WTC11 (cell line): Measurements from ENCODE around the gene RCOR3. TPM values are rescaled to one million over a fixed set of nuclear protein-coding genes. Genes with fewer than 3 reads are reported as not detected.
A peak's percentile ranks its signal among the peaks of the same experiment; 100 is the strongest.
"Not testable (repeated sequence)": the region's sequence is repeated elsewhere in the genome, so short reads cannot be mapped to it uniquely, and the experiment has no call there.

Experiments
- ATAC-seq: fragments of 200-7000 bp; cut with Tn5 transposase; 2 replicates; pipeline ENCODE4 v1.10.0; 2021; ENCODE audit warnings: mild to moderate bottlenecking, moderate library complexity
- CTCF ChIA-PET: fragments of 300-600 bp; sonication (Branson Sonifier 250); formaldehyde crosslinking; loops from one replicate; lab custom pipeline; 2021; ENCODE audit warnings: antibody characterized with exemption; lab: Charles Lee
- POLR2A ChIA-PET: fragments of 350-600 bp; sonication (Branson Sonifier 250); formaldehyde crosslinking; loops from one replicate; lab custom pipeline; 2021; ENCODE audit warnings: antibody characterized with exemption; lab: Charles Lee
- DNase-seq: peaks from one replicate; pipeline ENCODE4 v3.0.0; 2021; ENCODE audit warnings: low spot score
- H3K27ac Mint-ChIP-seq: 2 replicates; pipeline ENCODE4 v1.8.0; 2021; ENCODE audit warnings: mixed read lengths
- H3K27me3 Mint-ChIP-seq: 2 replicates; pipeline ENCODE4 v1.8.0; 2021; ENCODE audit warnings: low read depth, mild to moderate bottlenecking, moderate library complexity, mixed read lengths
- H3K36me3 Mint-ChIP-seq: 2 replicates; pipeline ENCODE4 v1.8.0; 2021; ENCODE audit warnings: mixed read lengths
- H3K4me1 Mint-ChIP-seq: 2 replicates; pipeline ENCODE4 v1.8.0; 2022; ENCODE audit warnings: mixed read lengths
- H3K4me3 Mint-ChIP-seq: 2 replicates; pipeline ENCODE4 v1.8.0; 2021; ENCODE audit warnings: mild to moderate bottlenecking, moderate library complexity, mixed read lengths
- H3K9me3 Mint-ChIP-seq: 2 replicates; pipeline ENCODE4 v1.8.0; 2021; ENCODE audit warnings: mixed read lengths
- ATF3 ChIP-seq: sonication (generic); formaldehyde crosslinking; conservative IDR thresholded peaks from 2 replicates; pipeline ENCODE4 v1.8.1; 2022; ENCODE audit warnings: mild to moderate bottlenecking, missing genetic modification reagents
- ATF6 ChIP-seq: sonication (generic); formaldehyde crosslinking; IDR thresholded peaks from 2 replicates; pipeline ENCODE4 v1.8.1; 2023; ENCODE audit warnings: mild to moderate bottlenecking, missing genetic modification reagents
- FOXJ3 ChIP-seq: sonication (generic); formaldehyde crosslinking; IDR thresholded peaks from 2 replicates; pipeline ENCODE4 v1.9.0; 2021; ENCODE audit warnings: missing genetic modification reagents, mild to moderate bottlenecking, borderline replicate concordance
- IRF2 ChIP-seq: sonication (generic); formaldehyde crosslinking; IDR thresholded peaks from 2 replicates; pipeline ENCODE4 v1.8.0; 2022; ENCODE audit warnings: low read depth, missing genetic modification reagents, borderline replicate concordance
- NFYB ChIP-seq: sonication (generic); formaldehyde crosslinking; conservative IDR thresholded peaks from 2 replicates; pipeline ENCODE4 v1.8.0; 2022; ENCODE audit warnings: low read depth, missing genetic modification reagents
- SOX15 ChIP-seq: fragments of 250-450 bp; sonication (Bioruptor Pico); IDR thresholded peaks from 2 replicates; pipeline ENCODE4 v1.9.0; 2021; ENCODE audit warnings: mild to moderate bottlenecking
- ZNF425 ChIP-seq: fragments of 250-450 bp; sonication (Bioruptor Pico); conservative IDR thresholded peaks from 2 replicates; pipeline ENCODE4 v1.9.0; 2021; ENCODE audit warnings: mild to moderate bottlenecking
- total RNA-seq: library from RNA; stranded (reverse); gene quantifications from 3 replicates; pipeline ENCODE4 v1.2.3, GENCODE V29; 2021

The RCOR3 gene
- total RNA-seq, 1 experiment from 2014 or later = 35.9 TPM

- no peak for TF ChIP-seq ATF6
Observed at GRCh38 chr1:211217392-211217791, 41.8 kb upstream of the RCOR3 start (continued).

- H3K27ac Mint-ChIP-seq, POLR2A ChIA-PET, H3K4me3 Mint-ChIP-seq, H3K36me3 Mint-ChIP-seq, DNase-seq, ATAC-seq, H3K27me3 Mint-ChIP-seq, CTCF ChIA-PET: not testable (repeated sequence)
- peaks cover 14% of the 10 kb centered on the region for H3K9me3 Mint-ChIP-seq
- H3K4me1 Mint-ChIP-seq = peaks cover 18% of the 10 kb centered on the region
Observed at GRCh38 chr1:211222469-211223234, 36.5 kb upstream of the RCOR3 start.

- CTCF ChIA-PET, POLR2A ChIA-PET, H3K4me1 Mint-ChIP-seq, H3K27me3 Mint-ChIP-seq, ATAC-seq, H3K36me3 Mint-ChIP-seq, H3K4me3 Mint-ChIP-seq, DNase-seq, H3K27ac Mint-ChIP-seq: not testable (repeated sequence)
- H3K9me3 Mint-ChIP-seq = peaks cover 16% of the 10 kb centered on the region
- TF ChIP-seq NFYB = 0 out of 2 replicates have a peak, but pooled peaks have one; percentile 26
Observed at GRCh38 chr1:211228573-211229364, 30.4 kb upstream of the RCOR3 start.

- H3K27me3 Mint-ChIP-seq = no peaks in the 10 kb centered on the region
- H3K4me3 Mint-ChIP-seq = no peak overlapping the region
- TF ChIP-seq ATF3 (no peak), FOXJ3 (CRISPR knock-in tag) (no peak)
- DNase-seq (no peak), ATAC-seq (no peak)
- H3K36me3 Mint-ChIP-seq = no peaks in the 10 kb centered on the region
- ChIA-PET CTCF (no interaction called here), POLR2A (no interaction called here)
- no peak overlapping the region for H3K27ac Mint-ChIP-seq
- no peaks in the 10 kb centered on the region; the same call in 1 of the 2 replicates for H3K4me1 Mint-ChIP-seq
- H3K9me3 Mint-ChIP-seq = peaks cover 16% of the 10 kb centered on the region
Observed at GRCh38 chr1:211229365-211229759, 29.8 kb upstream of the RCOR3 start.

GRCh38 chr1:211231873-211232272, 27.3 kb upstream of the RCOR3 start:
- H3K9me3 Mint-ChIP-seq = peaks cover 16% of the 10 kb centered on the region
- TF ChIP-seq ZNF425 (CRISPR knock-in tag) = no peak
- no peak for TF ChIP-seq SOX15 (CRISPR knock-in tag)
- TF ChIP-seq IRF2 (CRISPR knock-in tag) = no peak
- TF ChIP-seq, all 79 proteins: peak for 0
- no peak for ATAC-seq
- no peak overlapping the region for H3K27ac Mint-ChIP-seq
- POLR2A ChIA-PET = no interaction called here
- H3K4me3 Mint-ChIP-seq = no peak overlapping the region
- no peak for DNase-seq
- H3K36me3 Mint-ChIP-seq = no peaks in the 10 kb centered on the region
- H3K4me1 Mint-ChIP-seq = no peaks in the 10 kb centered on the region
- no peaks in the 10 kb centered on the region for H3K27me3 Mint-ChIP-seq
- CTCF ChIA-PET = no interaction called here
